Ramos (cell line): ENCODE data around the gene UBXN2A.
"Not testable (repeated sequence)": the region's sequence is repeated elsewhere in the genome, so short reads cannot be mapped to it uniquely, and the experiment has no call there.

Experiments
- in situ Hi-C: fragments of 300-500 bp; cut with MboI; formaldehyde crosslinking; loops from one replicate; pipeline ENCODE4 v1.14.3; 2022; ENCODE audit warnings: low sequenced_read_pairs; ENCODE audit not compliant: unreplicated experiment

Gene UBXN2A

GRCh38 chr2:24038786-24039499 lies 98.7 kb downstream of the UBXN2A start:
- in situ Hi-C loops: no loop called here

GRCh38 chr2:24040511-24040910 lies 100.2 kb downstream of the UBXN2A start:
- in situ Hi-C loops: no loop called here

- in situ Hi-C loops: not testable (repeated sequence)
These were observed 102.9 kb downstream of the UBXN2A start for GRCh38 chr2:24043133-24043532.

- in situ Hi-C loops: no loop called here
These were observed 105.5 kb downstream of the UBXN2A start for GRCh38 chr2:24045511-24046508.

GRCh38 chr2:24046599-24046929 lies 106.3 kb downstream of the UBXN2A start:
- in situ Hi-C loops: no loop called here

- in situ Hi-C loops: no loop called here
These were observed 106.9 kb downstream of the UBXN2A start, which contains the start of gene WDCP for GRCh38 chr2:24046930-24047702. Gene WDCP, minus strand, starts transcription at chr2:24047391. Its CDS starts 7,897 bp downstream, at chr2:24039494.

GRCh38 chr2:24047703-24048033 lies 107.4 kb downstream of the UBXN2A start:
- in situ Hi-C loops: no loop called here

- in situ Hi-C loops: no loop called here
These were observed 108.7 kb downstream of the UBXN2A start for GRCh38 chr2:24048769-24049484.

GRCh38 chr2:24049485-24050021 lies 109.3 kb downstream of the UBXN2A start, which contains the start of gene FKBP1B:
Gene FKBP1B, plus strand, starts transcription at chr2:24049741. Its CDS starts 109 bp downstream, at chr2:24049850.
- in situ Hi-C loops: no loop called here

- in situ Hi-C loops: no loop called here
These were observed 110.0 kb downstream of the UBXN2A start for GRCh38 chr2:24050041-24050979.

- in situ Hi-C loops: no loop called here
These were observed 111.6 kb downstream of the UBXN2A start for GRCh38 chr2:24051833-24052232.

GRCh38 chr2:24052951-24053350 lies 112.7 kb downstream of the UBXN2A start:
- in situ Hi-C loops: no loop called here
